HepG2 (cell line): ENCODE results near the gene PDE3A. TPM values are rescaled to one million over a fixed set of nuclear protein-coding genes. Genes with fewer than 3 reads are reported as not detected.

Experiments
- ELF4 ChIP-seq: sonication (generic); formaldehyde crosslinking; IDR thresholded peaks from 2 replicates; pipeline ENCODE4 v1.5.0; 2020; ENCODE audit warnings: missing genetic modification reagents, mild to moderate bottlenecking, moderate library complexity, borderline replicate concordance
- KAT2B ChIP-seq: fragments of 150-350 bp; IDR thresholded peaks from 2 replicates; pipeline ENCODE4 v1.6.1; 2014; ENCODE audit warnings: low read depth, low read length, borderline replicate concordance
- MIER3 ChIP-seq: IDR thresholded peaks from 2 replicates; pipeline ENCODE4 v1.6.1; 2016; ENCODE audit warnings: missing compliant biosample characterization, borderline replicate concordance
- NFE2L1 ChIP-seq: sonication (generic); formaldehyde crosslinking; IDR thresholded peaks from 2 replicates; pipeline ENCODE4 v1.4.0; 2020; ENCODE audit warnings: missing genetic modification reagents, mild to moderate bottlenecking, borderline replicate concordance
- RORA ChIP-seq: sonication (generic); formaldehyde crosslinking; IDR thresholded peaks from 2 replicates; pipeline ENCODE4 v1.5.0; 2020; ENCODE audit warnings: mild to moderate bottlenecking, missing genetic modification reagents, moderate library complexity
- SP2 ChIP-seq: sonication (generic); formaldehyde crosslinking; IDR thresholded peaks from 2 replicates; pipeline ENCODE4 v1.5.1; 2020; ENCODE audit warnings: mild to moderate bottlenecking, missing genetic modification reagents
- TARDBP ChIP-seq: sonication (generic); formaldehyde crosslinking; IDR thresholded peaks from 2 replicates; pipeline ENCODE4 v1.8.0; 2022; ENCODE audit warnings: mild to moderate bottlenecking, missing genetic modification reagents
- THAP7 ChIP-seq: sonication (generic); formaldehyde crosslinking; IDR thresholded peaks from 2 replicates; pipeline ENCODE4 v1.8.1; 2023; ENCODE audit warnings: mild to moderate bottlenecking, missing genetic modification reagents
- ZNF12 ChIP-seq: sonication (generic); formaldehyde crosslinking; IDR thresholded peaks from 2 replicates; pipeline ENCODE4 v1.5.0; 2020; ENCODE audit warnings: missing genetic modification reagents
- ZNF574 ChIP-seq: sonication (generic); formaldehyde crosslinking; IDR thresholded peaks from 2 replicates; pipeline ENCODE4 v1.4.0; 2020; ENCODE audit warnings: missing genetic modification reagents
- polyA plus RNA-seq, 8 experiments: library from polyadenylated mRNA; depleted of rRNA in 3 of 8; stranded (reverse) in 7 of 8; unstranded in 1 of 8; fragments of >200 nt; fragmentation: Illumina TruSeq in 4 of 8; extraction: Trizol in 4 of 8; gene quantifications; 2 replicates each; pipeline versions ENCODE4 v1.2.1 to v1.2.3, GENCODE V29; 2011 to 2016; ENCODE audit warnings: low read depth in 4 of 8, missing spikeins in 1 of 8, mixed read lengths in 1 of 8; ENCODE audit not compliant: insufficient read depth in 1 of 8
- total RNA-seq, 5 experiments: library from RNA; depleted of rRNA; stranded (reverse); fragments of >200 nt; fragmentation: Illumina TruSeq; extraction: Trizol; gene quantifications; 2 replicates each; pipeline ENCODE4 v1.2.3, GENCODE V29; 2016; ENCODE audit warnings: low read depth in 1 of 5
- TF ChIP-seq, protein P1 (sequence below): sonication (generic); formaldehyde crosslinking; IDR thresholded peaks from 2 replicates; pipeline ENCODE4 v1.9.0; 2021; ENCODE audit warnings: missing genetic modification reagents, borderline replicate concordance
- TF ChIP-seq, protein P2 (sequence below): sonication (generic); formaldehyde crosslinking; IDR thresholded peaks from 2 replicates; pipeline ENCODE4 v1.5.1; 2020; ENCODE audit warnings: missing genetic modification reagents, mild to moderate bottlenecking, borderline replicate concordance
- TF ChIP-seq, protein P3 (sequence below): IDR thresholded peaks from 2 replicates; pipeline ENCODE4 v1.4.0; 2020; ENCODE audit warnings: mild to moderate bottlenecking, missing genetic modification reagents

Gene PDE3A
- total and polyA plus RNA-seq, 2 of the 13 experiments (the other 11 are each of a cell fraction or from before 2014, with no cell fraction given) = 0.77 to 1.5 TPM

- TF ChIP-seq, protein P1, sequence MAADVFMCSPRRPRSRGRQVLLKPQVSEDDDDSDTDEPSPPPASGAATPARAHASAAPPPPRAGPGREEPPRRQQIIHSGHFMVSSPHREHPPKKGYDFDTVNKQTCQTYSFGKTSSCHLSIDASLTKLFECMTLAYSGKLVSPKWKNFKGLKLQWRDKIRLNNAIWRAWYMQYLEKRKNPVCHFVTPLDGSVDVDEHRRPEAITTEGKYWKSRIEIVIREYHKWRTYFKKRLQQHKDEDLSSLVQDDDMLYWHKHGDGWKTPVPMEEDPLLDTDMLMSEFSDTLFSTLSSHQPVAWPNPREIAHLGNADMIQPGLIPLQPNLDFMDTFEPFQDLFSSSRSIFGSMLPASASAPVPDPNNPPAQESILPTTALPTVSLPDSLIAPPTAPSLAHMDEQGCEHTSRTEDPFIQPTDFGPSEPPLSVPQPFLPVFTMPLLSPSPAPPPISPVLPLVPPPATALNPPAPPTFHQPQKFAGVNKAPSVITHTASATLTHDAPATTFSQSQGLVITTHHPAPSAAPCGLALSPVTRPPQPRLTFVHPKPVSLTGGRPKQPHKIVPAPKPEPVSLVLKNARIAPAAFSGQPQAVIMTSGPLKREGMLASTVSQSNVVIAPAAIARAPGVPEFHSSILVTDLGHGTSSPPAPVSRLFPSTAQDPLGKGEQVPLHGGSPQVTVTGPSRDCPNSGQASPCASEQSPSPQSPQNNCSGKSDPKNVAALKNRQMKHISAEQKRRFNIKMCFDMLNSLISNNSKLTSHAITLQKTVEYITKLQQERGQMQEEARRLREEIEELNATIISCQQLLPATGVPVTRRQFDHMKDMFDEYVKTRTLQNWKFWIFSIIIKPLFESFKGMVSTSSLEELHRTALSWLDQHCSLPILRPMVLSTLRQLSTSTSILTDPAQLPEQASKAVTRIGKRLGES (CRISPR knock-in tag) = no peak
- TF ChIP-seq NFE2L1 = no peak
- TF ChIP-seq ELF4 (CRISPR knock-in tag) = no peak
- TF ChIP-seq RORA (CRISPR knock-in tag) = no peak
- TF ChIP-seq SP2 (CRISPR knock-in tag) = no peak
- no peak for TF ChIP-seq MIER3 (CRISPR knock-in tag)
- no peak for TF ChIP-seq THAP7 (CRISPR knock-in tag)
- no peak for TF ChIP-seq TARDBP (CRISPR knock-in tag)
- no peak for TF ChIP-seq KAT2B
- TF ChIP-seq, protein P2, sequence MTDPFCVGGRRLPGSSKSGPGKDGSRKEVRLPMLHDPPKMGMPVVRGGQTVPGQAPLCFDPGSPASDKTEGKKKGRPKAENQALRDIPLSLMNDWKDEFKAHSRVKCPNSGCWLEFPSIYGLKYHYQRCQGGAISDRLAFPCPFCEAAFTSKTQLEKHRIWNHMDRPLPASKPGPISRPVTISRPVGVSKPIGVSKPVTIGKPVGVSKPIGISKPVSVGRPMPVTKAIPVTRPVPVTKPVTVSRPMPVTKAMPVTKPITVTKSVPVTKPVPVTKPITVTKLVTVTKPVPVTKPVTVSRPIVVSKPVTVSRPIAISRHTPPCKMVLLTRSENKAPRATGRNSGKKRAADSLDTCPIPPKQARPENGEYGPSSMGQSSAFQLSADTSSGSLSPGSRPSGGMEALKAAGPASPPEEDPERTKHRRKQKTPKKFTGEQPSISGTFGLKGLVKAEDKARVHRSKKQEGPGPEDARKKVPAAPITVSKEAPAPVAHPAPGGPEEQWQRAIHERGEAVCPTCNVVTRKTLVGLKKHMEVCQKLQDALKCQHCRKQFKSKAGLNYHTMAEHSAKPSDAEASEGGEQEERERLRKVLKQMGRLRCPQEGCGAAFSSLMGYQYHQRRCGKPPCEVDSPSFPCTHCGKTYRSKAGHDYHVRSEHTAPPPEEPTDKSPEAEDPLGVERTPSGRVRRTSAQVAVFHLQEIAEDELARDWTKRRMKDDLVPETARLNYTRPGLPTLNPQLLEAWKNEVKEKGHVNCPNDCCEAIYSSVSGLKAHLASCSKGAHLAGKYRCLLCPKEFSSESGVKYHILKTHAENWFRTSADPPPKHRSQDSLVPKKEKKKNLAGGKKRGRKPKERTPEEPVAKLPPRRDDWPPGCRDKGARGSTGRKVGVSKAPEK = no peak
- TF ChIP-seq, protein P3, sequence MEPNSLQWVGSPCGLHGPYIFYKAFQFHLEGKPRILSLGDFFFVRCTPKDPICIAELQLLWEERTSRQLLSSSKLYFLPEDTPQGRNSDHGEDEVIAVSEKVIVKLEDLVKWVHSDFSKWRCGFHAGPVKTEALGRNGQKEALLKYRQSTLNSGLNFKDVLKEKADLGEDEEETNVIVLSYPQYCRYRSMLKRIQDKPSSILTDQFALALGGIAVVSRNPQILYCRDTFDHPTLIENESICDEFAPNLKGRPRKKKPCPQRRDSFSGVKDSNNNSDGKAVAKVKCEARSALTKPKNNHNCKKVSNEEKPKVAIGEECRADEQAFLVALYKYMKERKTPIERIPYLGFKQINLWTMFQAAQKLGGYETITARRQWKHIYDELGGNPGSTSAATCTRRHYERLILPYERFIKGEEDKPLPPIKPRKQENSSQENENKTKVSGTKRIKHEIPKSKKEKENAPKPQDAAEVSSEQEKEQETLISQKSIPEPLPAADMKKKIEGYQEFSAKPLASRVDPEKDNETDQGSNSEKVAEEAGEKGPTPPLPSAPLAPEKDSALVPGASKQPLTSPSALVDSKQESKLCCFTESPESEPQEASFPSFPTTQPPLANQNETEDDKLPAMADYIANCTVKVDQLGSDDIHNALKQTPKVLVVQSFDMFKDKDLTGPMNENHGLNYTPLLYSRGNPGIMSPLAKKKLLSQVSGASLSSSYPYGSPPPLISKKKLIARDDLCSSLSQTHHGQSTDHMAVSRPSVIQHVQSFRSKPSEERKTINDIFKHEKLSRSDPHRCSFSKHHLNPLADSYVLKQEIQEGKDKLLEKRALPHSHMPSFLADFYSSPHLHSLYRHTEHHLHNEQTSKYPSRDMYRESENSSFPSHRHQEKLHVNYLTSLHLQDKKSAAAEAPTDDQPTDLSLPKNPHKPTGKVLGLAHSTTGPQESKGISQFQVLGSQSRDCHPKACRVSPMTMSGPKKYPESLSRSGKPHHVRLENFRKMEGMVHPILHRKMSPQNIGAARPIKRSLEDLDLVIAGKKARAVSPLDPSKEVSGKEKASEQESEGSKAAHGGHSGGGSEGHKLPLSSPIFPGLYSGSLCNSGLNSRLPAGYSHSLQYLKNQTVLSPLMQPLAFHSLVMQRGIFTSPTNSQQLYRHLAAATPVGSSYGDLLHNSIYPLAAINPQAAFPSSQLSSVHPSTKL (CRISPR knock-in tag) = no peak
- TF ChIP-seq ZNF12 = no peak
- TF ChIP-seq ZNF574 (CRISPR knock-in tag) = no peak
Measured at GRCh38 chr12:20620261-20620660, 251.9 kb downstream of the PDE3A start (continued).
